ENCODE results near the gene AOC2. TPM values are rescaled to one million over a fixed set of nuclear protein-coding genes. Genes with fewer than 3 reads are reported as not detected.

The AOC2 gene
- total RNA-seq, 1 donor from 2014 or later, result 2.6 TPM

Other genes with a start within 250 kb of the AOC2 start
- gene RETREG3, start 235.2 kb upstream of the AOC2 start, total RNA-seq, result 56.3 TPM
- gene TUBG1, start 234.9 kb upstream of the AOC2 start, total RNA-seq, result 26.5 TPM
- 7.6 TPM for gene TUBG2, start 185.3 kb upstream of the AOC2 start, total RNA-seq
- 27.6 TPM for gene PLEKHH3, start 167.6 kb upstream of the AOC2 start, total RNA-seq
- 0.13 TPM for gene CCR10, start 162.7 kb upstream of the AOC2 start, total RNA-seq
- gene CNTNAP1, start 162.0 kb upstream of the AOC2 start, total RNA-seq, result 0.93 TPM
- 12.1 TPM for gene EZH1, start 99.5 kb upstream of the AOC2 start, total RNA-seq
- 3.4 TPM for gene RAMP2, start 83.4 kb upstream of the AOC2 start, total RNA-seq
- 30.9 TPM for gene VPS25, start 71.1 kb upstream of the AOC2 start, total RNA-seq
- 0.53 TPM for gene WNK4, start 64.0 kb upstream of the AOC2 start, total RNA-seq
- gene COA3, start 45.9 kb upstream of the AOC2 start, total RNA-seq, result 62.9 TPM
- gene CNTD1, start 45.7 kb upstream of the AOC2 start, total RNA-seq, result not detected
- 37.6 TPM for gene BECN1, start 20.3 kb upstream of the AOC2 start, total RNA-seq
- gene PSME3, start 11.2 kb upstream of the AOC2 start, total RNA-seq, result 40.7 TPM
- gene AOC3, start 6.6 kb downstream of the AOC2 start, total RNA-seq, result 8.6 TPM
- 440 TPM for gene G6PC1, start 56.2 kb downstream of the AOC2 start, total RNA-seq
- gene AARSD1, start 119.9 kb downstream of the AOC2 start, total RNA-seq, result 17.2 TPM
- gene PTGES3L, start 135.5 kb downstream of the AOC2 start, total RNA-seq, result 0.25 TPM
- 5.3 TPM for gene RUNDC1, start 136.0 kb downstream of the AOC2 start, total RNA-seq
- gene RPL27, start 153.8 kb downstream of the AOC2 start, total RNA-seq, result 293 TPM
- gene IFI35, start 162.2 kb downstream of the AOC2 start, total RNA-seq, result 13.7 TPM
- gene VAT1, start 177.8 kb downstream of the AOC2 start, total RNA-seq, result 41.5 TPM
- gene RND2, start 180.7 kb downstream of the AOC2 start, total RNA-seq, result 3.6 TPM